GM19328 (cell line): Measurements from ENCODE around the gene DNAJB11.
"Not testable (repeated sequence)": the region's sequence is repeated elsewhere in the genome, so short reads cannot be mapped to it uniquely, and the experiment has no call there.

Experiments
- ATAC-seq: cut with Tn5 transposase; IDR thresholded peaks from one replicate; pipeline ENCODE4 v1.9.1; 2021; ENCODE audit warnings: mild to moderate bottlenecking, moderate library complexity; ENCODE audit not compliant: unreplicated experiment

The DNAJB11 gene

GRCh38 chr3:186617036-186617946 lies 46.8 kb downstream of the DNAJB11 start:
- ATAC-seq, result peak; percentile 75

- no peak for ATAC-seq
These were observed 47.9 kb downstream of the DNAJB11 start for GRCh38 chr3:186618318-186618938.

DNA sequence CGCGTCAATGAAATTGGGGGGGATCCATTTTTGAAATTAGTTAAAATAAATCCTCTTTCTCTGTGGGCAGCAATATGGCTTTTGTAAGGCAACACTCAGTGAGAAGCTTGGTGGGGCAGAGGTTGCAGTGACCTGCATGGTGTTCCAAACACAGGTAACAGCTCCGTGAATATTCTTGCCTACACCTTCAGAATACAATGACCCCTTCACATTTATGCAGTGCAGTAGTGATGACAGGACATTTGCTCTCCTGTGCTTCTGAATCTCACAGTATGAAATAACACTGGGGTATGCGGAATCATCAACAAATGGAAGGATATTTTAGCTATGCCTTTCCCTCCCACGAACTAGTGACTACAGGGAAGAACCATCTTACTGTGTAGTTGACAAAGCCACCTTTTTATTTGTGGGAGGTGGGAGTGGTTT lies 49.3 kb downstream of the DNAJB11 start:
- no peak for ATAC-seq

- no peak for ATAC-seq
These were observed 49.9 kb downstream of the DNAJB11 start for GRCh38 chr3:186620213-186621092.

GRCh38 chr3:186621894-186622650 lies 51.6 kb downstream of the DNAJB11 start:
- ATAC-seq, result no peak

DNA sequence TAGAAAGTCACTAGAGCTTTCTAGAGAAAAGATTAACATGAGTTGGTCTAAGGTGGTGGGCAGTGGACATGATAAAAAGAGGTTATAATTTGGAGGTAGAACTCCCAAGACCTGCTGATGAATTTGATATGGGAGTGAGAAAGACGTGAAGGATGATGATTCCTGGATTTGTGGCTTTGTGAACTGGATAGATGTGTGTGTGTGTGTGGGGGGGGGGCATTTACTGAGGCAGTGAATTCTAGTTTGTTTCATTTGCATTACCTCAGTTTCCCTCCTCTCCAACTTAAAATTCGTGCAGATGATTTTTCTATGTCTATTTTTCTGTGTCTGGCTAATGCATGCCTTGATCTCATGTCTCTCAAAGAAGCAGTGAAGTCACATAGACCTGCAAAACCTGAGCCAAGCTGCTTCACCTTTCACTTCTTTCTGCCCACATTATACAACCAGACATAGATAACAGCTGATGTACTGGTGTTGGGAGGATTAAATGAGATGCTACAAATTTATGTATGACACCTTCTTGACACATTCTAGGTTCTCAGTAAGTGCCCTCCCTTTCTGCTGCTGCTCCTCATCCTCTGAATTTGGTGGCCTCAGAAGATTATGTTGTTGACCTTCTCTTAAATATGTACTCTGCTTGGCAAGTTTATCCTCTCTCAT lies 52.3 kb downstream of the DNAJB11 start:
- ATAC-seq, result no peak

- ATAC-seq, result no peak
These were observed 54.1 kb downstream of the DNAJB11 start for GRCh38 chr3:186624598-186624997.

GRCh38 chr3:186625600-186626042 lies 55.1 kb downstream of the DNAJB11 start:
- ATAC-seq, result no peak

GRCh38 chr3:186626254-186626847 lies 55.8 kb downstream of the DNAJB11 start:
- ATAC-seq, result no peak

DNA sequence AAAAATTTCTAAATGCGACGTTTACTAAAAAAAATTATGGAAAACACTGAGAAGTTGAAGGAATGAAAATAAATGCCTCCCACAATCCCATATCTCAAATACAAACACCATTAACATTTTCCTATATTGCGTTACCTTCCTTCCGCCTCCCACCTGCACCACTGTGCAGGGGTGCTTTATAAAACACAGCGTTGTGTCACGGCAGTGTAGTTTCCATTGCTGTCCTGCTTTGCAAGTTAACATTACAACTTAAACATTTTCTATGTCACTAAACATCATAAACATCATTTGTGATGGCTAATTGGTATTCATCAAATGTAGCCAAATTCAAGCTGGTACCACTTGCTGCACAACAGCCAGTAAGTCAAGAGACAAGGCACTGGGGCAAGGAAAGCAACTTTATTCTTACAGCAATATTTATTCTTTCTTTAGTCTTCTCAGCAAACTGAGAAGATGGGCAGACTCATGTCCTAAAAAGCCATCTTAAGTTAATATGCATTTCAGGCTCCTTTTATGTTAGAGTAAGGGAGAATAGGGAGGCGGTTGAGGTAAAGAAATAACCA lies 57.4 kb downstream of the DNAJB11 start:
- no peak for ATAC-seq

- no peak for ATAC-seq
These were observed 58.2 kb downstream of the DNAJB11 start for GRCh38 chr3:186628756-186629155.

DNA sequence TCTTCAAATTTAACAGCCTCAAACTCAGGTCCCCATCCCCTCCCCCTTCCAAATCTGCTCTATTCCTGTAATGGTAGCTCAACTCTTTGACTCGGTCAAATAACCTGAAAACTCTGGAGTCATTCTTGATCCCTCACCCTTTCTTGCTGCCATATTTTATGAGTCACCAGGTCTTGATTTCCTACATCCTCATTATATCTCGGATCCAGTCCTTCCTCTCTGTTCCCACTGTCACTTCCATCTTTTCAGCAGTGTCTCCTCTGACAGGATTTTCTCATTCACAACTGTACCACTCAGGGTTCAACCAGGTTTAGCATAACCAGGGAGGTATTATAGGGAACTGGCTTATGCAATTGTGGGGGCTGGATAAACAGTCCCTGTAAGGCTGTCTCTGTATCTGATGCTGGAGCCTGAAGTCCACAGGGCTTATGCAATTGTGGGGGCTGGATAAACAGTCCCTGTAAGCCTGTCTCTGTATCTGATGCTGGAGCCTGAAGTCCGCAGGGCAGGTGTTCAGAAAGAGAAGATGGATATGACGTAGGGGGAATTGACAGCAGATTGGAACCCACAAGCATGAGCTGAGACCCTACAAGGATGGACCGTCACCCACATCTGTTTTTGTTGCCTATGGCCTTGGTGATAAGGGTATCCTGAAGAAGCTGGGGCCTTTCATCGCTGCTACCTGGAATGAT lies 60.6 kb downstream of the DNAJB11 start:
- no peak for ATAC-seq

DNA sequence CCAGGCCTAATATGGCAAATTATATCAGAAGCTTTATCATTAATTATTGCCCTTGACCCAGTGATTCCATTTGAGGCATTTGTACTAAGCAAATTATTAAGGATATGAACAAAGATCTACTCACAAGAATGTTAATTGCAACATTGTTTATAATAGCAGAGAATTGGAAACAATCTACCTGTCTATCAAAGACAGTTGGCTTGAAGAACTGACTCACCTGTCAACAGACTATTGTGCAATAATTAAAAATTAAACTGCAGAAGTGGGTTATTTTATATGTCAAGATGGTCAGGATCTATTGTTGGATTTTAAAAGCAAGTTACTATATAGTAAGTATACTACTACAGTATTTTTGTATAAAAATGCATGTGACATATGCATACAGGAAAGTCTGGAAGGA lies 63.0 kb downstream of the DNAJB11 start:
- no peak for ATAC-seq

- not testable (repeated sequence) for ATAC-seq
These were observed 63.7 kb downstream of the DNAJB11 start for GRCh38 chr3:186634207-186634606.
